Forelimb muscle (tissue), 1 donor: ENCODE results near the gene POC1A. TPM values are rescaled to one million over a fixed set of nuclear protein-coding genes. Genes with fewer than 3 reads are reported as not detected.
"Not testable (repeated sequence)": the region's sequence is repeated elsewhere in the genome, so short reads cannot be mapped to it uniquely, and the experiment has no call there.

ENCODE experiments used
- DNase-seq: peaks from one replicate; pipeline ENCODE4 v3.0.0-alpha.2; 2013; ENCODE audit warnings: low read depth
- polyA plus RNA-seq: library from polyadenylated mRNA; unstranded; fragments of 120-200 nt; gene quantifications from one replicate; pipeline ENCODE4 v1.2.1, GENCODE V29; 2013; ENCODE audit not compliant: insufficient read length

The POC1A gene
- polyA plus RNA-seq, 1 donor, result 3.7 TPM

DNA sequence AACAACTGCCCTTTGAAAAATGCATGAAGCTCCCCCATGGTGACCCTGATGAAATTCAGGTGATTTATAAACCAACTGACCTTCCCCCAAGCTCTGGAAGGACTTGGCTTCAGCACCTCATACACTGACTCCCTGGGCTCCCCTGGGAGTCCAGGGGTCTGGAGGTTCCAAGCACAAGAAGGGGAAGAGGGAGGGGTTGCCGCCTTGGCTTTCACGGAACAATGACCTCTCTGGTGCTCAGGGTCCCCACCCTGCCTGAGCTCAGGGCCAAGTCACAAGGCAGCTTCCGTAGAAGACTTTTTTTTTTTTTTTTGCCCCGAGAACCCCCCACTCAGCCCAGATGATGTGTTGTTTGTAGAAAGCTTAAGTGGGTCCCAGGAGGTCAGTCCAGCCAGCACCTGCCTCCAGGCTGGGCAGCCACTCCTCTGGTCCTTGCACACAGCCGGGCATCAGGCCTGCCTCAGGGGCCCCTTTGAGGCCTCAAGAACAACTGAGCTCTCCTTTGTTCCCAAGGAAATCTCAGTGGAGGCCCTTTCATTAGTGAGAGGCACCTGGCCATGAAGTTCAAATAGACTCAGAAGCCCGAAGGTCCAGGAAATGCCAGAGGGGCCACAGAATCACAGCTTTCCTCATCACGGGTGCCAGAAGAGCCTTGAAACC, 29.7 kb upstream of the POC1A start:
- DNase-seq, result no peak

DNA sequence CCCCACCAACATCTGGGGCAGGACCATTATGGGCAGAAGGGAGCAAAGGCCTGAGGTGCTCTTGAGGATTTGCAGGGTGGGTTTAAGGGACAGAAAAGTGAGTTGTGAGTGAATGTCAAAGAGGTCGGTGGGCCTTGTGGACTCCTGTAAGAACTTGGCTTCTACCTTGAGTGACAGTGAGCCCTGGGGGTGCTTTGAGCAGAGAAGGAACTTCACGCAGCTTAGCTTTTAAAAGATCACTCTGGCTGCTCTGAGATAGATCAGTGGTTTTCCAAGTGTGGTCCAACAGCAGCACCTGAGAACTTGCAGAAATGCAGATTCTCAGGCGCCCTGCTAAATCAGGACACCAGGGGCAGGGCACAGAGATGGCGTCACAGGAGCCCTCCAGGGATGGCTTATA, 28.5 kb upstream of the POC1A start:
- no peak for DNase-seq

DNA sequence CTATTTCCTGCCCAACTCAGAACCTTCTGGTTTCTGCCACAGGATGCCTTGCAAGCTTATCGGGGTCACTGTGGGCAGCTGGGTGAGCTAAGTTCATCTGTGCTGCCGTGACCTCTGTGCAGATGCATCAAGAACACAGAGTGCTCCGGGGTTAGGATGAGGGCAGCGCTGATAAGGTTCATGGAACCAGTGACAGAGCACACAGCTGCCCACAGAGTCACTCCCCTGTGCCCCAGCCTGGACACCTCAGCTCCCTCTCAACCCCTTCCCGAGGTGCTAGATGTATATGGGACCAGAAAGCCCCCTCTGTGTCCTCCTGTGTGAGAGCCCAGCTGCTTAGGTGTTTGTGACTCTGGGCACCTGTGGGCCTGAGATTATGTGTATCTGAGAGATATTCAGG, 28.0 kb upstream of the POC1A start:
- DNase-seq, result no peak

DNA sequence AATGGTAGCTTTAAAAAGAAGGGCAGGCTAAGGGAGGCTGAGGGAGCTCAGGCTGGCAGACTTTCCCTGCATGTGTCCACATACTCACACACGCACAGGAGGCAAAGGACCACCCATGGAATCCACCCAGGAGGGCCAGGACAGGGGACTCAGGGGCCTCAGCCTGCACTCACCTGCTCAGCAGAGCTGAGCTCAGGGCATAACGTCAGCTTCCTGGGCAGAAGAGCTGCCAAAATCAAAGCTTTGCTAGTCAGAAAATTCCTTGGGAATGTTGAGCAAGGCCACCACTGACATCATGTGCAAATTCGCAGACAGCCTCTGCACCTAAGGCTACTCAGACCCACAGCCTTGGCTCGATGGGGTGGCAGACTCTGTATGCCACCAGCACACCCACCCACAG, 27.3 kb upstream of the POC1A start:
- no peak for DNase-seq

DNA sequence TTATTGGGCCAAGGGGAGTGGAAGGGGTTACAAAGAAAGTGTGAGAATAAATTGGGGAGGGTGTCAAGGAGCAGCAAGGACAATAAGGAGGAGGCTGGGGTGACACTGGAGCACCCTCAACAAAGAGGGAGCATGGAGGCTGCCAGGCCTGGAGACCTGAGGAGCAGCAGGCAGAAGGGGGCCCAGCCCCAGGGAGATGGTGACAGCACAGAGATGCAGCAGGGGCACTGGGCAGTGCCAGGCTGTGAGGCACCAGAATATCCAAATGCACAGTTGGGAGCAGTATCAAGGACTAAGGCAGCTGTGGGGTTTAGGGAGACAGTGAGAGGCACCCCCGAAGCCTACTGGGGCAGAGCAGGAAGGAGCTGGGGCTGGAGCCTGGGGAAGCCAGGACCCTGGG, 24.3 kb upstream of the POC1A start:
- no peak for DNase-seq

DNA sequence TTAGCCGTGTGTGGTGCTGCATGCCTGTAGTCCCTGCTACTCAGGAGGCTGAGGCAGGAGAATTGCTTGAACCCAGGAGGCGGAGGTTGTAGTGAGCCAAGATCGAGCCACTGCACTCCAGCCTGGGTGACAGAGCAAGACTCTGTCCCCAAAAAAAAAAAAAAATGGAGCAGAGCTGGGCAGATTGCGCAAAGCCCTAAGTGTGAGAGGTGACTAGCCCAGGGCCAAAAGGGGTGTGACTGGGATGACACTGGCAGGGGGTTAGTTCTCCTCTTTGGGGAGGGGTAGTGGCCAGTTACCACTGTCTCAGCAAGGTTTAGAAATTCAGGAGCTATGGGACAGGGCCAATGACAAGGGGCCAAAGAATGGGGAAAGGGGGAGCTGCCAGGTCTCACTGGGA, 23.9 kb upstream of the POC1A start:
- not testable (repeated sequence) for DNase-seq

DNA sequence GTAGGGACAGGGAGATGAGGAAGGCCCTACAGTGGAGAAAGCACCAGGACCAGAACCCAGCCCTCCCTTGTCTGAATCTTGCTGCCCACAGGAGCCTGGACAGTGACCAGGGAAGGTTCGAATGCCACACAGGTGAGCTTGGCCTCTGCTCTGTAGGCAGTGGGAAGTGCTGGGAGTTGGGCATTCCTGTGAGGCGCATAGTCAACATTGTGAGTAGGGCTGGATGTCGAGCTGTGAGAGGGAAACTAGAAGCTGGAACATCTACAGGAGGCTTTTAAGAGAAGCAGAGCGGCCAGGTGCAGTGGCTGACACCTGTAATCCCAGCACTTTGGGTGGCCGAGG, 23.4 kb upstream of the POC1A start:
- no peak for DNase-seq

DNA sequence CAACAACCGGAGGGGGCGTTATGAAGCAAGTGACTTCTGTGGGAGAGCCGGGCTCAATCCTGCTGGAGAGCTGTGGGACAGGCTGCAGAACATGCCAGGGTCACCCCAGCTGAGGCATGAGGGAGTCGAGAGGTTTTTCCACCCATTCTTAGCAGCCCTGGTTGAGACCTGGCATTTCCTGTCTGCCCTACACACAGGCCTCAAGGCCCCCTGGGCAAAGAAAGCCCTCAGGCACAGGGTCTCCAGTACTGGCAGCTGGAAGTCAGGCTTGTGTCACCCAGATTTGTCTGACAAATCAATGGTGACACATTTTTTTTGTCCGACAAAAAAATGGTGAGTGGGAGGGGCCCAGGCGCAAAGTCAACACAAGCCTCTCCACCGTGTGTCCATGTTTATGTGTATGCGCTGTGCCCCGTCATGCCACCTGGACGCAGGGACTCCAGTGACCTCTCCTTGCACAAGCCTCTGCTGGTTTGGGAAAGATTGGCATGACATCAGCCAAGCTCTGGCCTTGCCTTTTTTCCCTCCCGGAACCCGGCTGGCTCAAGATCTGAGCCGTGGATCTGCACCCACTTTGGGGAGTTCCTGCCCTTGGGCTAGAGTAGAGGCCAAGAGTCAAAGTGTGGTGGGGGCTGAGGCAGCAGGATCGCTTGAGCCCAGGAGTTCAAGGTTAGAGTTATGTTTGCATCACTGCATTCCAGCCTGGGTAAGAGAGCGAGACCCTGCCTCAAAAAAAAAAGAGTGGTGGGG, 22.9 kb upstream of the POC1A start:
- no peak for DNase-seq

DNA sequence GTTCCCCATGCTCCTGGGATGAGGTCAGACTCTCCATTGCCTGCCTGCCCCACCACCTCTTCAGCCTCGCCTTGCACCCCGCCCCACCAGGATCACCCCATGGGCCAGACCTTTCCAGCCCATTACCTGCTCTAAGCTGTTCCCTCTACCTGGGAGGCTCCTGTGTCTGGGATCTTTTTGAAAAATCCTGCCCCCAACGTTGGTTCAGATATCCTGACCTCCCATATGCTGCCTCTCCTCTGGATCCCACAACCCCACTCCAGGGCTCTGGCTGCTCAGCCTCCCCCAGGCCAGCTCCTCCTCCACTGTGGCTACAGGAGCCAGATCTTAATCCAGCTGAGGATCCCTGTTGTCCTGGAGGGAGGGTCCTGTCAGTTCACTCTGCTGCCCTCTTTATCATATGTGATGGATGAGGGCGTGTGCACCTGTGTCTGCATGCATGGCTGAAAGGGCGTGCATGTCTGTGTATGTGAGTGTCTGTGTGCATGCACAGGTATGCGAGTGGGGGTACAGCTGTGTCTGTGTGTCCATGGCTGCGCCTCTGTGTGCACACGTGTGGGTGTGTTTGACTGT, 22.0 kb upstream of the POC1A start:
- no peak for DNase-seq

DNA sequence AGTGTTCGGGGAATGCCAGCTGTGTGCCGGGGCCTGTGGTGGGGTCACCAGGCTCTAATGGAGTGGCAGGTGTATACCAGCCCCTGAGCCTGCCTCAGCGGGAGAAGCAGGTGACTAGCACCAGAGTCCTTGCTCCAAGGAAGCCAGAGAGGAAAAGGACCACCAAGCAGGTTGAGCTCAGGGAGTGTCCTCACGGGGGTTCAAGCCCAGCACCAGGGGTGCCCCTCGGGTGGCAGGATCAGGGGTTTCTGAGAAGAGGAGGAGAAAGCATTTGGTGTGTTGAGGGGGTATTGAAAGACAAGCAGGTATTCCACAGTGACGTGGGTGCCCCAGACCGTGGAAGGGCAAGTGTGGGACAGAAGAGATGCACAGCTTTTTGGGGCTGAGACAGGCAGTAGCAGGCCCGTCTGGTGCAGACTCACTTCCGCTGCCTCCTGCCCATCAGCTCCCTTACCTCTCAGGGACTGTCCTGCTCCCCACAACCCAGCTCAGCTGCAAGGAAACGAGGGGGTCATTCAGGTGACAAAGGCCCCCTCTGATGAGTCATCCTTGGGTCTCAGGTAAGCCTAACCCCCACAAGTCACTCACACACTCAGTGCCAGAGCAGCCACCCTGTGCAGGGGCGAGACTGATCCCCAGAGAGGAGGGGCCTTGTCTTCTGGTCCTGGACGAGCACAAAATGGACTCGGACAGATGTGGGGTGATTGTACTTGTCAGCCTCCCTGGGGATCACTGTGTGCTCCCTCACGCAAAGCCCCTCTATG, 21.4 kb upstream of the POC1A start:
- DNase-seq, result no peak

DNA sequence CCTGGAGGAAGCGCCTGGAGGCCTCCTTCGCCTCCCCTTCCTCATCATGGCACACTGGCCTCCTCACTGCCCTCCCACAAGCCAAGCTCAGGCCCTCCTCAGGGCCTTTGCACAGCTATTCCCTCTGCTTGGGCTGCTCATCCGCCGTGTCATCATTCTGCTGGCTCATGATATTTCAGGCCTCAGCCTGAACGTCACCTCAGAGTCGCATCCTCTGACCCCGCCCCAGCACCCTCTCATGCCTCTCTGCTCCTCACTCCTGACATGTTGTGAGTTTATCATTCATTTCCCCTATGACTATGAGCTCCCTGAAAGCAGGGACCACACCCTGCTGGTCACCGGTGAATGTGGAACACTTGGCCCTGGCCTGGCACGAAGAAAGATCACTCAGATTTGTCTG, 20.7 kb upstream of the POC1A start:
- DNase-seq, result no peak

DNA sequence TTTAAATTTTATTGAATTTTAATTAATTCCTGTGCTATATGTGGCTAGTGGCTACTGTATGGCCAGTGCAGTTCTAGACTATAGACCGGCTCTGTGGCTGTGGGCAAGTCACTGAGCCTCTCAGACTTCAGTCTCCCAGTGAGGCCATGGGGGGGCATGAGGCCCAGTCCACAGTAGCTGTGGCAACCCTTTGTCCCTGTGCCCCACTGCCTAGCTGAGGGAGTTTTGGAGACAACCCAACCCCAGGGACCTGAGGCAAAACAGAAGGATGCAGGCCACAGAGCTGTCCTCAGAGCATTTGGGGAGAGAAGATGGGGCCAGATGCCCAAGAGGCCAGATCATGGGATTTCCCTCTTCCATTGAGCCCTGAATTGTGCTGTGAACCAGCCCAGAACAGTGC, 18.9 kb upstream of the POC1A start:
- no peak for DNase-seq

DNA sequence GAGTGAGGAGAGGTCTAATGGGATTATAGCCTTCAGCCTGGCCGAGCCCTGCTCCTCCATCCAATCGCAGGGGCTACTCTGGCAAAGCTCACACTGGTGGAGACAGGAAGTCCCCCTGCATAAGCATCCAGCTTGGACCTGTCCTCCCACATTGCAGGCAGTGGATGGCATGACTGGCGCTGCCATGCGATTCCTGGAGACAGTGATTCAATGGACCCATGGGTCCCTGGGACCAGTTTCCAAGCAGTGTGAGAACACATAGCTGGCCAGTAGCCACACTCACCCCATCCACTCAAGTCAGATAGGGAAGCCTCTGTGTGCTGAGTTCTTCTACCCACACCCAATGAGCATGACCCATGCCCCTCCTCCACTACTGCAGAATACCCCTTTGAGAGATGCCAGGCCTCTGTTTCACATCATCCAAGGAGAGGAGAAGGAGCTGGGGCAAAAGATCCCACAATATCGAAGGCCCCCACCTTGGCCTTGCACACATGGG, 18.1 kb upstream of the POC1A start:
- DNase-seq, result no peak

DNA sequence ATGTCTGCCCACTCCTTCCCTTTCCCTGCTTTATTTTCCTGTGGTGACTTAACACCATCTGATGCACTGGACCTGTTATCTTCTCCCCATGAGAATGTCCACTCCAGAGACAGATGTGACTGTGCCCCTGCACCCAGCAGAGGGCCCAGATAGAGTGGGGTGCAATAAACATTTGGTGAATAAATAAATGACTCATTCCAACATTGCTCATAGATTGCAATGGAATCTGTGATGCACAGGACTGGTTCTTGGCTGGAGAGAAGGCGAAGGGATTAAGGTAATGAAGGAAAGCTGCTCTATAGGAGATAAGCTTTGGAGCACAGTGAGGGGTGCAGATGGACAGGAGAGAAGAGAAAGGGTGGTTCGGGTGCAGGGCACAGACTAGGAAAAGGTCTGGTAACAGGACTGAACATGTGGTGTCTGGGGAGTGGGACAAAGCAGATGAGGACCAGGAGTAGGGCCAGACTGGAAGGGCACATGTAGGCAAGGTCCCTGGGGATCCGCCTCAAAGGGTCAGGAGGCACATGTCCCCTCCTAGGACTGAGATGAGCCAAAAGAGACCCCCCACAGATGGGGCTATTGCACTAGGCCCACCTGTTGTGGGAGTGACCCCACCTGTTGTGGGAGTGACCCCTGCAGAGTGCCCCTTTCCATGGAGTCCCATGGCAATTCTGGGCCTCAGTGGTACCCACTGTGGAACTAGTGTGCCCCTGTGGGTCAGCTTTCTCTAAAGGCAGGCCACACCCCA, 17.5 kb upstream of the POC1A start:
- no peak for DNase-seq

DNA sequence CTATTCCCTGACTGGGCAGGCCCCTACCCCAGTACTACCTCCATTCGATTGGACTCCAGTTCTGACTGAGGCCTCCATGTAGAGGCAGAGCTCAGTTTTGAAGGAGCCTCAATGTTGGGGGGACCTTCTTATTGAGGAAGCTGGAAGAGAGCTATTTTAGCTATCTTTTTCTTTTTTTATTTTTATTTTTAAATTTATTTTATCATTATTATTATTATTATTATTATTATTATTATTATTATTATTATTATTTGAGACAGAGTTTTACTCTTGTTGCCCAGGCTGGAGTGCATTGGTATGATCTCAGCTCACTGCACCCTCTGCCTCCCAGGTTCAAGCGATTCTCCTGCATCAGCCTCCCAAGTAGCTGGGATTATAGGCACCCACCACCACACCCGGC, 16.0 kb upstream of the POC1A start:
- DNase-seq, result not testable (repeated sequence)

DNA sequence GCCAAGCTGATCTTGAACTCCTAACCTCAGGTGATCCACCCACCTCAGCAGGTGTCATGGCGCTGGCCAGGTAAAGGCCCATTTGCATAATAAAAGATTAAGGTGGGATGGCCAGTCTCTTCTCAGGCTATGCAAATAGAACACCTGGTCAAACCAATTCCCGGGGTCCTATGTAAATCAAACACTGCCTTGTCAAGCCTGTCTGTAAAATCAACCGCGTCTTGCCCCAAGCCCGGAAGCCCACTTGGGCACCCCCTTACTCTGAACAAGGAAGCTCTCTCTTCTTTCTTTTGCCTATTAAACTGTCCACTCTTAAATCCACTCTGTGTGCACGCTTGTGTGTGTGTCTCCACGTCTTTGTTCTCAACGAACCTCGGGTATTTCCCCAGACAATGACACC, 13.0 kb upstream of the POC1A start:
- DNase-seq, result no peak

DNA sequence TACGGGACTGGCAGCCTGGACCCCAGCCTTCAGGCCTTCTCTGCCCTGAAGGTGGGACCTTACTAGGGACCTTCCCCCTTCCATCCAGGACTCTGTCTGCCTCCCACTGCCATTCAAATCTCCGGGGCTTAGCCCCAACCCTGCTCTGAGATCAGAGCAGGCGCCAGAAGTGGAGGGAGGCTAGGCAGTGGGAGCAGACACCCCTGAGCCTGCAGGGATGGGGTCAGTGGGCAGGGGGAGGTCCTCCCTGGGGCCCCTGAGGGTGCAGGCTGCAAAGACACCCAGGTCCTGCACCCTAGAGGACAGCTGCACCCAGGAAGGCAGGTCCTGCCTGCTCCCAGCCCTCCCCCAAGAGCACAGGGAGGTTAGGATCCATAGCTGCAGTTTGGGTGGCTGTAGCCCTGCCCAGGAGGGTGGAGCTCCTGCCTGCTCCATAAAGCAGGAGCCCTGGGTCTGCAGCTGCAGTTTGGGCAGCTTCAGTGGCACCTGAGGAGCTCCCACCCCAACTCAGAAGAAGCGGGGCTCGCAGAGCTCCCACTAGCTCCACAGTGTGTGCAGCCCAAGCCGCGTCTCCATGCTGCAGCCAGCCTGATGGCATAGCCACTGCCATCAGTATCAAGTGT, 8.1 kb upstream of the POC1A start:
- no peak for DNase-seq

DNA sequence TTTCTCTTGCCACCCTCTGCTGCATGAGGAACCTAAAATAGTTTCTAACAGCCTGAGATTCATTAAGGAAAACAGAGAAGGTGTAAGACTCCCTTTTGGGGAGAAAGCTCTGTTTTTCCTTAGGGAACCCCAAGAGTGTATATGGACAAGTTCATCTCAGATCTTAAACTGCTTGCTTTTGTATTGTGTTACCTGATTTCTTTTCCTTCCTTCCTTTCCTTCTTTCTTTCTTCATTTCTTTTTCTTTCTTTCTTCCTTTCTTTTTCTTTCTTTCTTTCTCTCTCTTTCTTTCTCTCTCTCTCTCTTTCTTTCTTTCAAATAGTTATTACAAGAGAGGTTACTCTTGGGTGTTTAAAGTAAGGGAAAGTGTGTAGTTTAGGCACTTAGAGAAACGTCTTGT, 5.3 kb upstream of the POC1A start:
- DNase-seq, result no peak

DNA sequence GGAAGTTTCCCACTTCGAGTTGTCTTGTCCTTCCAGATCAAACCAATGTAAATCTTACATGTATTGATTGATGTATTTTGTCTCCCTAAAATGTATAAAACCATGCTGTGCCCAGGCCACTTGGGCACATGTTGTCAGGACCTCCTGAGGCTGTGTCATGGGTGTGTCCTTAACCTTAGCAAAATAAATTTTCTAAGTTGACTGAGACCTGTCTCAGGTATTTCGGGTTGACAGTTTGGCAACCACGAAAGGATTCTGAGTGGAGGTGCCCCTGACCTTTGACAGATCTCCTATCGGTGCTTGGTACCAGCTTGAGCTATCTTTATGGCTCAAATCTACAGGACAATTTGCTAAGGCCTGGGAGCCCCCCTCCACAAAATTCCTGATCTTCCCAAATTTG, 1.7 kb upstream of the POC1A start:
- no peak for DNase-seq

DNA sequence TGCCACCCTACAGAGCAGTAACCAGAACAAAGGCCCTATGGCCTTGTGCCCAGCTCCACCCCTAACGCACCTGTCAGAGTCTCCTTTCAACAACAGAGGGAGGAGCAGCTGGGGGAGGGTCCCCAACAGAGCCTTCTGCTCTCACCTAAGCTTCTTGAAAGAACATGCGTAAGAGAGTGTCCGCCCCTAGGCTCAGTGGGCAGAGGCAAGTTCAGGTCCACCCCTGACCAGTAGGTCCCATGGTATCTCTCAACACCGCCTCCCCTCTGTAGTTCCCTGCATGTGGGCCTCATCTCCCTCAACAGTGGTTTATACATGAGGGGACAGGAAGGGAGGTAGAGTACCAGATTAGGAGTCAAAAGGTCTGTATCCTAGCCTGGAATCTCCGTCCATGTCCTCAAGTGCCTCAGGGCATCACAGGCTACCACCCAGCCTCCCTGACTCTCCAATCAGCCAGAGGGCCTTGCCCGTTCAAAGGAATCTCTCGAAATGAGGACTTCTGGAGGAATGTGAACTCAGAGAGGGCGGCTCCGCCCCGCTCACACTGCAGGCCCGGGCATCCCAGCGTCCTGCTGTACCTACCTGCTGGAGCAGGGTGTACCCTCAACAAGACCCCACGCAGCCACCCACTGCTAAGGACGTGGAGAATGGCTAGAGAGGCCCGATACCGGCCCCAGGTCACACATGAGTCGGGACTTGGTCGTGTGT, 680 bp downstream of the POC1A start:
- no peak for DNase-seq

DNA sequence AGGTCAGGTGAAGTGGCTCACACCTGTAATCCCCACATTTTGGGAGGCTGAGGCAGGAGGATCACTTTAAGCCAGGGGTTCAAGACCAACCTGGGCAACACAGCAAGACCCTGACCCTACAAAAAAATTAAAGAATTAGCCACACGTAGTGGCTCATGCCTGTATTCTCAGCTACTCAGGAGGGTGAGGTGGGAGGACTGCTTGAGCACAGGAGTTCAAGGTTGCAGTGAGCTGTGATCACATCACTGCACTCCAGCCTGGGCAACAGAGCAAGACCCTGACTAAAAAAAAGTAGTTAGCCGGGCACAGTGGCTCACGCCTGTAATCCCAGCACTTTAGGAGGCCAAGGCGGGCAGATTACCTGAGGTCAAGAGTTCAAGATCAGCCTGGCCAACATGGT, 2.2 kb downstream of the POC1A start:
- not testable (repeated sequence) for DNase-seq
